Panc1 (cell line): ENCODE results near the gene IGF2R. TPM values are rescaled to one million over a fixed set of nuclear protein-coding genes. Genes with fewer than 3 reads are reported as not detected.

Experiments
- ATAC-seq: fragments of 200-7000 bp; cut with Tn5 transposase; 2 replicates; pipeline ENCODE4 v1.9.1; 2020; ENCODE audit warnings: mild to moderate bottlenecking, moderate library complexity
- BruUV-seq: library from RNA; stranded (reverse); fragments of 400-500 nt; replicated peaks from 2 replicates; lab custom pipeline; 2021; lab: Mats Ljungman, UMichigan
- CTCF ChIA-PET: fragments of 300-600 bp; sonication (Branson Sonifier 250); formaldehyde crosslinking; loops from one replicate; lab custom pipeline; 2022; ENCODE audit warnings: antibody characterized with exemption; lab: Charles Lee
- POLR2A ChIA-PET: fragments of 300-600 bp; sonication (Branson Sonifier 250); formaldehyde crosslinking; loops from one replicate; lab custom pipeline; 2022; ENCODE audit warnings: antibody characterized with exemption; lab: Charles Lee
- DNase-seq: peaks from one replicate; pipeline ENCODE4 v3.0.0-alpha.2; 2010; ENCODE audit warnings: low read depth, low spot score
- H3K27ac ChIP-seq: 2 replicates; pipeline ENCODE4 v1.5.1; 2011; ENCODE audit warnings: mild to moderate bottlenecking, low read length, inconsistent platforms
- H3K27me3 ChIP-seq: fragments of 200-500 bp; sonication (Bioruptor generic); 2 replicates; pipeline ENCODE4 v1.6.0; 2014; ENCODE audit warnings: low read length, inconsistent platforms; ENCODE audit not compliant: control insufficient read depth, insufficient read depth
- H3K36me3 ChIP-seq: fragments of 200-500 bp; sonication (Bioruptor generic); 2 replicates; pipeline ENCODE4 v1.5.1; 2014; ENCODE audit warnings: inconsistent platforms, mild to moderate bottlenecking, low read length, moderate library complexity; ENCODE audit not compliant: control insufficient read depth, insufficient read depth
- H3K4me1 ChIP-seq: 2 replicates; pipeline ENCODE4 v1.5.1; 2011; ENCODE audit warnings: inconsistent platforms, mild to moderate bottlenecking, low read length, moderate library complexity; ENCODE audit not compliant: control insufficient read depth, insufficient read depth
- H3K4me3 ChIP-seq, 2 experiments: 2 replicates each; pipeline ENCODE4 v1.5.1; 2011 to 2012; ENCODE audit warnings: low read depth in 2 of 2, low read length in 2 of 2, mild to moderate bottlenecking in 2 of 2, inconsistent platforms in 1 of 2, moderate library complexity in 1 of 2
- H3K9me3 ChIP-seq: fragments of 200-500 bp; sonication (Bioruptor generic); 2 replicates; pipeline ENCODE4 v1.5.1; 2014; ENCODE audit warnings: low read depth, mild to moderate bottlenecking, inconsistent platforms, low read length, moderate library complexity; ENCODE audit not compliant: control insufficient read depth, insufficient read depth
- CTCF ChIP-seq: fragments of 450-650 bp; IDR thresholded peaks from 2 replicates; pipeline ENCODE4 v1.5.1; 2017; ENCODE audit warnings: mild to moderate bottlenecking
- POLR2AphosphoS5 ChIP-seq: IDR thresholded peaks from 2 replicates; pipeline ENCODE4 v1.6.1; 2012; ENCODE audit warnings: mild to moderate bottlenecking, low read depth, low read length, moderate library complexity
- REST ChIP-seq, 2 experiments: IDR thresholded peaks; 2 replicates each; pipeline ENCODE4 v1.6.1; 2011 to 2012; ENCODE audit warnings: low read depth in 2 of 2, control low read depth in 1 of 2, low read length in 1 of 2, mild to moderate bottlenecking in 1 of 2, moderate library complexity in 1 of 2; ENCODE audit not compliant: insufficient read depth in 1 of 2
- in situ Hi-C: cut with HindIII; loops from 2 replicates; pipeline ENCODE4 v1.10.0; 2016; ENCODE audit warnings: low sequenced_read_pairs, low pct_unique_long_range_greater_than_20kb
- intact Hi-C: fragments of 100-400 bp; cut with micrococcal nuclease; formaldehyde crosslinking; loops from one replicate; pipeline ENCODE4 v1.10.0; 2022; ENCODE audit not compliant: unreplicated experiment
- total RNA-seq: library from RNA; stranded (reverse); gene quantifications from one replicate; pipeline ENCODE4 v1.2.1, GENCODE V29; 2021; ENCODE audit not compliant: unreplicated experiment

IGF2R gene
- total RNA-seq, 1 experiment from 2014 or later = 163 TPM

- POLR2A ChIA-PET = no interaction called here
Observed at GRCh38 chr6:159964046-159964445, 4.8 kb upstream of the IGF2R start.

GRCh38 chr6:159966339-159966738 lies 2.5 kb upstream of the IGF2R start:
- in situ Hi-C loops (no loop called here), intact Hi-C loops (no loop called here)
- TF ChIP-seq POLR2AphosphoS5 (no peak), REST (IDR thresholded peaks at IDR 0.05; ENCODE audit: insufficient read depth in 1 of 2, low read depth in 2 of 2, low read length in 1 of 2) (no peak), CTCF (no peak)
- H3K27me3 ChIP-seq = peaks cover 4% of the 10 kb centered on the region; the same call in 1 of the 2 replicates
- H3K36me3 ChIP-seq = no peaks in the 10 kb centered on the region; the same call in 1 of the 2 replicates
- ATAC-seq (no peak), DNase-seq (no peak)
- H3K27ac ChIP-seq = no peak overlapping the region
- BruUV-seq = no TSS peak
- ChIA-PET POLR2A (no interaction called here), CTCF (no interaction called here)
- peaks cover 10% of the 10 kb centered on the region; the same call in 1 of the 2 replicates for H3K4me1 ChIP-seq
- no peak overlapping the region for H3K4me3 ChIP-seq
- H3K9me3 ChIP-seq = no peaks in the 10 kb centered on the region

More at GRCh38 chr6:159964046-159964445, 4.8 kb upstream of the IGF2R start:
- ATAC-seq (no peak), DNase-seq (no peak)
- CTCF ChIA-PET = no interaction called here
- no peaks in the 10 kb centered on the region for H3K4me1 ChIP-seq
- intact Hi-C loops = no loop called here
- no TSS peak for BruUV-seq
- H3K36me3 ChIP-seq = no peaks in the 10 kb centered on the region
- H3K9me3 ChIP-seq = no peaks in the 10 kb centered on the region
- no peak overlapping the region for H3K4me3 ChIP-seq
- peaks cover 4% of the 10 kb centered on the region for H3K27me3 ChIP-seq
- TF ChIP-seq POLR2AphosphoS5 (no peak), REST (IDR thresholded peaks at IDR 0.05; ENCODE audit: insufficient read depth in 1 of 2, low read depth in 2 of 2, low read length in 1 of 2) (no peak)
- in situ Hi-C loops = no loop called here
- no peak overlapping the region for H3K27ac ChIP-seq
